Adrenal gland (tissue), 12 donors: ENCODE data around the gene LAMB4. TPM values are rescaled to one million over a fixed set of nuclear protein-coding genes. Genes with fewer than 3 reads are reported as not detected.

Source experiments
- DNase-seq, 7 donors: peaks; one replicate each; pipeline ENCODE4 v3.0.0-alpha.2; 2019 to 2020
- H3K27ac ChIP-seq, 5 donors: fragments of 200-600 bp; sonication (generic) in 4 of 5; 1 replicate in 3 of 5; 2 replicates in 2 of 5; pipeline versions ENCODE4 v1.5.1 to v1.8.0; 2016 to 2020; ENCODE audit warnings: mild to moderate bottlenecking in 1 of 5
- H3K27me3 ChIP-seq: fragments of 200-600 bp; 2 replicates; pipeline ENCODE4 v1.8.0; 2021
- H3K36me3 ChIP-seq, 2 donors: fragments of 200-600 bp; replicated peaks in 1 of 2; 1 replicate in 1 of 2; 2 replicates in 1 of 2; pipeline versions ENCODE4 v1.5.1 to v1.8.0; 2018 to 2022
- H3K4me1 ChIP-seq, 2 donors: fragments of 200-600 bp; replicated peaks in 1 of 2; 1 replicate in 1 of 2; 2 replicates in 1 of 2; pipeline versions ENCODE4 v1.5.1 to v1.8.0; 2018 to 2021
- H3K4me3 ChIP-seq, 4 donors: fragments of 200-600 bp; sonication (generic) in 3 of 4; one replicate each; pipeline ENCODE4 v1.5.1; 2016 to 2018
- H3K9me3 ChIP-seq, 3 donors: fragments of 200-600 bp; sonication (generic) in 1 of 3; replicated peaks in 1 of 3; 1 replicate in 2 of 3; 2 replicates in 1 of 3; pipeline versions ENCODE4 v1.5.1 to v1.8.0; 2016 to 2021
- POLR2A ChIP-seq, 2 donors: fragments of 450-650 bp; IDR thresholded peaks; one replicate each; pipeline ENCODE4 v1.6.1; 2017; ENCODE audit warnings: antibody characterized with exemption in 2 of 2, mild to moderate bottlenecking in 2 of 2, moderate library complexity in 1 of 2
- WGBS, 4 donors: extraction: QIAGEN DNeasy Blood & Tissue Kit in 2 of 4; methylation state at CpG; one replicate each; pipeline versions ENCODE4 v1.1.5 to v1.1.7; 2013 to 2017; 5-methylcytosine and 5-hydroxymethylcytosine counted together
- intact Hi-C, 2 donors: fragments of 100-400 bp; cut with DNase I; formaldehyde crosslinking; loops; one replicate each; pipeline versions ENCODE4 v1.14.1 to v1.15.0; 2022 to 2023
- polyA plus RNA-seq, 3 donors: library from polyadenylated mRNA; stranded (reverse); fragments of 200-250 nt in 2 of 3; fragments of 350-450 nt in 1 of 3; fragmentation: Illumina TruSeq in 1 of 3; extraction: RNeasy Lipid Tissue Mini Kit (QIAGEN cat#74804) in 1 of 3; gene quantifications; one replicate each; pipeline ENCODE4 v1.2.3, GENCODE V29; 2013 to 2014
- total RNA-seq, 9 donors: library from RNA; depleted of rRNA in 4 of 9; stranded (reverse); fragments of >200 nt in 4 of 9; fragments of 120-200 nt in 1 of 9; fragmentation: NEBNext Ultra II Directional in 1 of 9; extraction: Animal tissue kit (Norgen Biotek cat#: 25700) in 1 of 9; gene quantifications; one replicate each; pipeline versions ENCODE4 v1.1.0 to v1.2.4, GENCODE V29; 2013 to 2023
- TF ChIP-seq, protein P1 (sequence below), 6 experiments: fragments of 450-650 bp in 4 of 6; fragments of 200-600 bp in 2 of 6; sonication (generic) in 1 of 6; IDR thresholded peaks; 1 replicate in 5 of 6; 2 replicates in 1 of 6; pipeline versions ENCODE4 v1.5.1 to v1.8.0; 2016 to 2021; ENCODE audit warnings: antibody characterized with exemption in 6 of 6, mild to moderate bottlenecking in 2 of 6, moderate library complexity in 1 of 6
- donor health status: healthy with polysubstance abuse.
- donor health status: Bipolar disorder and iron deficiency.
- donor health status: DM: yes; HTN: yes; CAD: no.
- donor health status: DM: no; HTN: no; CAD: no.
- donor health status: DM: no; HTN: no; CAD: no.
- donor health status: DM: yes; HTN: yes; CAD: no.

The LAMB4 gene
- total and polyA plus RNA-seq, 12 donors, result 0.12 to 1.0 (median 0.27) TPM; not detected in 5

DNA sequence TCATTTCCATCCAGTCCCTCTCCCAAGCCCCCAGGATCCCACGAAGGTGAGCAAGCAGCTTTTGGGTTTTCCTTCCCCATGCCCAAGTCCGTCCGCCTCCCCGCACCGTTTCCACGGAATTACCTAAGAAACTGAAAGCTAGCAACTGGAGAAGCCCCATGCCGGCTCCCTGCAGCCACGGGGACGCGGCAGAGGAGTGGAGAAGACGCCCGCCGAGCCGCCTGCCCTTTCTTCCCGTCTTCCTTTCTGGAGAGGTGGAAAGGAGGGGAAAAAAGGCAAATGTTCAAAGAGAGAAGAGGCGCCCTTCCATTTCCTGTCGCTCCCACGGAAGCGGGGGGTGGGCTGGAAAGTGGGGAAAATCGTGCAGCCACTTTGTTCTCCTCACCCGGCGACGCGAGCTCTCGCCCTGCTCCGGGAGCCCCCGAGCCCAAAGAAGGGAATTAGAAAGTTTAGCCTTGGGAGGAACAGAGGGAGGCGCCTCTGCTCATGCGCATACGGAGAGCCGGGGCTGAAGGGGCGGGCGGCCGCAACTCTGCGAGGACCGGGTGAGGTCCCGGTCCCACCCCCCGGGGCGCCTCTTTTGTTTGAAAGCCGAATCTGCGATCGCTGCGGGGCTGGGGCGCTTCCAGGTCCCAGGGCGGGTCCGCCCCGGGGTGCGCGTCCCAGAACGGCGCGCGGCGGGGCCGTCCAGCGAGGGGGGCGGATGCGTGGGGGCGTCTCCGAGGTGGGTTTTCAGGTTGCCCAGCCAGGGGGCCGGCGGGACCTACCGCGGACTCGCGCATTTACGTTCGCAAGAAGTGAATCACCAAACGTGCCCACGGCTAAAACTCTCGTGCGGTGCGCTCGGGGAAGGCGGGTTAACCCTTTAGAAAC lies 127.2 kb downstream of the LAMB4 start, which contains the start of gene LAMB1:
Gene LAMB1, minus strand, starts transcription at position 436 of the 873 bp plus-strand sequence. Its CDS starts 276 bp downstream, at position 160.
- peak in 1 of 2 donors; percentile 51 for TF ChIP-seq POLR2A (IDR thresholded peaks at IDR 0.05)
- TF ChIP-seq, protein P1, sequence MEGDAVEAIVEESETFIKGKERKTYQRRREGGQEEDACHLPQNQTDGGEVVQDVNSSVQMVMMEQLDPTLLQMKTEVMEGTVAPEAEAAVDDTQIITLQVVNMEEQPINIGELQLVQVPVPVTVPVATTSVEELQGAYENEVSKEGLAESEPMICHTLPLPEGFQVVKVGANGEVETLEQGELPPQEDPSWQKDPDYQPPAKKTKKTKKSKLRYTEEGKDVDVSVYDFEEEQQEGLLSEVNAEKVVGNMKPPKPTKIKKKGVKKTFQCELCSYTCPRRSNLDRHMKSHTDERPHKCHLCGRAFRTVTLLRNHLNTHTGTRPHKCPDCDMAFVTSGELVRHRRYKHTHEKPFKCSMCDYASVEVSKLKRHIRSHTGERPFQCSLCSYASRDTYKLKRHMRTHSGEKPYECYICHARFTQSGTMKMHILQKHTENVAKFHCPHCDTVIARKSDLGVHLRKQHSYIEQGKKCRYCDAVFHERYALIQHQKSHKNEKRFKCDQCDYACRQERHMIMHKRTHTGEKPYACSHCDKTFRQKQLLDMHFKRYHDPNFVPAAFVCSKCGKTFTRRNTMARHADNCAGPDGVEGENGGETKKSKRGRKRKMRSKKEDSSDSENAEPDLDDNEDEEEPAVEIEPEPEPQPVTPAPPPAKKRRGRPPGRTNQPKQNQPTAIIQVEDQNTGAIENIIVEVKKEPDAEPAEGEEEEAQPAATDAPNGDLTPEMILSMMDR (IDR thresholded peaks at IDR 0.05), result no peak
- Histone ChIP-seq H3K9me3 (no peaks in the 10 kb centered on the region), H3K4me3 (peak within 1 kb of the TSS; percentile 34 to 84 (median 56)), H3K4me1 (peaks cover 0 to 27% of the 10 kb centered on the region in 2 donors), H3K27ac (peak within 1 kb of the TSS in 3 of 5 donors; percentile 45 to 86 (median 72)), H3K36me3 (no peaks in the 10 kb centered on the region), H3K27me3 (peaks cover 8% of the 10 kb centered on the region)
- intact Hi-C loops, result loop anchor here in 1 of 2 donors (10.0 kb wide), 1 partner anchor 108 kb away; the partner anchor contains the start of gene DLD
- peak; percentile 54 to 69 (median 62) for DNase-seq
- WGBS, 4 donors, result 0 to 2% (median 1%) methylated on average over 25 to 75 of the region's 75 CpGs

DNA sequence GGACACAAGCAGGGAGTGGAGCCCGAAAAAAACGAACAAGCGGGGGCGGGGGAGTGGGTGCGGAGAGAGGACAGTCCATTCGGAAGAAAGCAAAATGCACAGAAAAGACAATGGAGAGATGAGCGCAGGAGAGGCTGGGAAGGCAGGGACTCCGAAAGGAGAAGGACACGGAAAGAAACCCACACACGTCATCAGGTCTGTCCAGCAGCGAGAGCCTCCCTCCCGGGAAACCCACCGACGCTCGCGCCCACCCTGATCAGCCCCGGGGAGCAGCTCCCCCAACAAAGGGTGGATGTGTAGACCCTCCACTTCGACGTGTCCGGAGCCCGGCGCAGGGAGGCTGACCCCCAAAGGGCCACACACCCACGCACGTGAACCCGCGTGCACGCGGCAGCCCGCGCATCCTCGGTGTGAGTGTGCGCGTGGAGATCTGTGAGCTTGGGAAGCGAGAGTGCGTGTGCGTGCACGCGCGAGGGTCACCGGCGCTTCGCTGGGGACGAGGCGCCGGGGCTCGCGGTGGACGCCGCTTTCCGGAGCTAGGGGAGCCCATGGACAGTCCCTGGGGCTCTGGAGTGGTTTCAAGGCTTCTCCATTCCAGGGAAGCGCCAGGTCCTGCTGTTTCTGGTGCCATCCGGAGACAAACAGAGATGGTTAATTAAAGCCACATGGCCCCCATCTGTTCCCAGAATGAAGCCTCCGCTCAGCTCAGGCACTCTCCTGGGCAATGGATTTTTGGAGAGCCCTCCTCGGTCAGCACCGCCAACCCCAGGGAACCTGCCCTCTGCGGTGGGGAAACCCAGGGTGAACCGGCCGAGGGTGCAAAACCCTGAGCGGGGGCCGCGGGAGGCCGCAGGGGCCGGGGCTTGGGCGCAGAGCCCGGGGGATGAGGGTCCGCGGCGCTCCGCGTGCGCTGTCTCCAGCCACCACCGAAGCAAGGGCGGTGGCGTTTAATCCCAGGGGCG lies 128.1 kb downstream of the LAMB4 start:
- Histone ChIP-seq H3K4me1 (peaks cover 0 to 27% of the 10 kb centered on the region in 2 donors), H3K27me3 (peaks cover 8% of the 10 kb centered on the region), H3K9me3 (no peaks in the 10 kb centered on the region), H3K4me3 (peak overlapping the region; percentile 34 to 84 (median 56)), H3K36me3 (no peaks in the 10 kb centered on the region), H3K27ac (peak overlapping the region in 4 of 5 donors; percentile 10 to 86 (median 58))
- WGBS, 4 donors, result 1 to 2% (median 1%) methylated on average over 11 to 75 of the region's 75 CpGs
- intact Hi-C loops, result loop anchor here in 1 of 2 donors (10.0 kb wide), 1 partner anchor 107 kb away; the partner anchor contains the start of gene DLD
- no peak for TF ChIP-seq POLR2A (IDR thresholded peaks at IDR 0.05)
- TF ChIP-seq, protein P1 (IDR thresholded peaks at IDR 0.05), result no peak
- DNase-seq, result peak in 2 of 7 donors; percentile 20 to 24

DNA sequence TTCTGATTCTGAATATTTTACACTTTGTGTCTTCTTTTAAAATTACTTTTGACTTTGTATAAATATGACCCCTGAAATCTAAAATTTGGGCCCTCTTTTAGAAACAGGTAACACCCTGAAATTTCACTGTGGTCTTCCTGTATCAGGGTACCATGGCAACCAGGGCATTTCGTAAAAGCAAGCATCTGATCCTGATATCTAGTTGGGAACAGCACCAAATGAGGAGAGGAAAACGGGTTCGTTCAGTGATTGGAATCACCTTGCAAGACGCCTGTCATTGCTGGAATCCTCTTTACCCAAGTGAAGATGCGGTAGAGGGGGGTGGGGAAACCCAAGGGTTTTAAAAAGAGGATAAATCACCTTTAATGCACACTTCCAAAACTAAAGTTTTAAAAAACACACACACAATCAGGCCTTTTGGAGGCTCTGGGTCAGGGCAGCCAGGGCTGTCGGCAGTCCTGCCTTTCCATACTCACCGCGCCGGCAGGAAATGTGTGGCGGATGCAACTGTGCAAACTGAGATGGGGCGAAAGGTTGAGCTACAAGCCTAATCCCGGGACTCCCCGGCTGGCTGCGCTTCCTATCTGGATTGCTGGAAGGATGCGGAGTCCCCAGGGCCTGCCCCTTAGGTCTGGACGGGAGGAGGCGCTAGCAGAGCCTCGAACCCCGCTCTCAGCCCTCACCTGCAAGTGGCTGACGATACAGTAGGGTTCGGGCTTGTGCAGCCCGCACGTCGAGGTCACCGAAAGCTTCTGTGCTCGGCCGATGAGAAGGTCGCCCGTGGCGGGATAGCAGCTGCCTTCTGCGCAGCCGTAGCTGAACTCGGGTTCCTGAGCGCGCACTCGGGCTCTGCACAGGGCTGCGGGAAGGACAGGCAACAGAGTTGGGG lies 129.0 kb downstream of the LAMB4 start:
- Histone ChIP-seq H3K4me1 (peaks cover 0 to 31% of the 10 kb centered on the region in 2 donors), H3K27me3 (peaks cover 8% of the 10 kb centered on the region), H3K4me3 (peak overlapping the region in 2 of 4 donors; percentile 75 to 84), H3K9me3 (no peaks in the 10 kb centered on the region), H3K27ac (peak overlapping the region in 3 of 5 donors; percentile 10 to 86 (median 72)), H3K36me3 (no peaks in the 10 kb centered on the region)
- WGBS, 4 donors, result 12 to 28% (median 14%) methylated on average over 19 to 37 of the region's 37 CpGs
- peak; percentile 47 to 61 (median 52) for DNase-seq
- TF ChIP-seq POLR2A (IDR thresholded peaks at IDR 0.05), result peak in 1 of 2 donors; percentile 18
- TF ChIP-seq, protein P1 (IDR thresholded peaks at IDR 0.05), result no peak
- intact Hi-C loops, result loop anchor here in 1 of 2 donors (10.0 kb wide), 1 partner anchor 106 kb away; the partner anchor contains the start of gene DLD
